ENCODE data around the gene FMN1.

Gene FMN1

GRCh38 chr15:33157371-33158037 is 37.0 kb downstream of the FMN1 start:
- TF ChIP-seq RAD21 (IDR thresholded peaks at IDR 0.05; ENCODE audit: low read depth) (no peak), FOXM1 (IDR thresholded peaks at IDR 0.05; ENCODE audit: borderline replicate concordance, low read depth) (no peak), NFIC (IDR thresholded peaks at IDR 0.05) (no peak), ZBTB7A (IDR thresholded peaks at IDR 0.05; ENCODE audit: low read depth) (no peak)
- TF ChIP-seq, protein P1, sequence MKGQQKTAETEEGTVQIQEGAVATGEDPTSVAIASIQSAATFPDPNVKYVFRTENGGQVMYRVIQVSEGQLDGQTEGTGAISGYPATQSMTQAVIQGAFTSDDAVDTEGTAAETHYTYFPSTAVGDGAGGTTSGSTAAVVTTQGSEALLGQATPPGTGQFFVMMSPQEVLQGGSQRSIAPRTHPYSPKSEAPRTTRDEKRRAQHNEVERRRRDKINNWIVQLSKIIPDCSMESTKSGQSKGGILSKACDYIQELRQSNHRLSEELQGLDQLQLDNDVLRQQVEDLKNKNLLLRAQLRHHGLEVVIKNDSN (IDR thresholded peaks at IDR 0.05): no peak

- TF ChIP-seq ZBTB7A (IDR thresholded peaks at IDR 0.05; ENCODE audit: low read depth) (no peak), CEBPB (IDR thresholded peaks at IDR 0.05) (no peak), EGR1 (IDR thresholded peaks at IDR 0.05) (no peak), CREB1 (IDR thresholded peaks at IDR 0.05; ENCODE audit: low read depth) (no peak), TEAD4 (IDR thresholded peaks at IDR 0.05) (no peak), TAF1 (IDR thresholded peaks at IDR 0.05; ENCODE audit: low read depth) (no peak), REST (IDR thresholded peaks at IDR 0.05; ENCODE audit: low read depth) (no peak), RAD21 (IDR thresholded peaks at IDR 0.05; ENCODE audit: low read depth) (no peak), EP300 (IDR thresholded peaks at IDR 0.05; ENCODE audit: borderline replicate concordance) (no peak), FOXM1 (IDR thresholded peaks at IDR 0.05; ENCODE audit: borderline replicate concordance, low read depth) (no peak), TCF12 (IDR thresholded peaks at IDR 0.05; ENCODE audit: low read depth) (no peak), NFIC (IDR thresholded peaks at IDR 0.05) (no peak), YY1 (IDR thresholded peaks at IDR 0.05; ENCODE audit: low read depth) (no peak)
- TF ChIP-seq, protein P2, sequence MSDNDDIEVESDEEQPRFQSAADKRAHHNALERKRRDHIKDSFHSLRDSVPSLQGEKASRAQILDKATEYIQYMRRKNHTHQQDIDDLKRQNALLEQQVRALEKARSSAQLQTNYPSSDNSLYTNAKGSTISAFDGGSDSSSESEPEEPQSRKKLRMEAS (IDR thresholded peaks at IDR 0.05): no peak
- TF ChIP-seq, protein P1 (IDR thresholded peaks at IDR 0.05): no peak
These were observed 38.7 kb downstream of the FMN1 start for GRCh38 chr15:33155691-33156420.

DNA sequence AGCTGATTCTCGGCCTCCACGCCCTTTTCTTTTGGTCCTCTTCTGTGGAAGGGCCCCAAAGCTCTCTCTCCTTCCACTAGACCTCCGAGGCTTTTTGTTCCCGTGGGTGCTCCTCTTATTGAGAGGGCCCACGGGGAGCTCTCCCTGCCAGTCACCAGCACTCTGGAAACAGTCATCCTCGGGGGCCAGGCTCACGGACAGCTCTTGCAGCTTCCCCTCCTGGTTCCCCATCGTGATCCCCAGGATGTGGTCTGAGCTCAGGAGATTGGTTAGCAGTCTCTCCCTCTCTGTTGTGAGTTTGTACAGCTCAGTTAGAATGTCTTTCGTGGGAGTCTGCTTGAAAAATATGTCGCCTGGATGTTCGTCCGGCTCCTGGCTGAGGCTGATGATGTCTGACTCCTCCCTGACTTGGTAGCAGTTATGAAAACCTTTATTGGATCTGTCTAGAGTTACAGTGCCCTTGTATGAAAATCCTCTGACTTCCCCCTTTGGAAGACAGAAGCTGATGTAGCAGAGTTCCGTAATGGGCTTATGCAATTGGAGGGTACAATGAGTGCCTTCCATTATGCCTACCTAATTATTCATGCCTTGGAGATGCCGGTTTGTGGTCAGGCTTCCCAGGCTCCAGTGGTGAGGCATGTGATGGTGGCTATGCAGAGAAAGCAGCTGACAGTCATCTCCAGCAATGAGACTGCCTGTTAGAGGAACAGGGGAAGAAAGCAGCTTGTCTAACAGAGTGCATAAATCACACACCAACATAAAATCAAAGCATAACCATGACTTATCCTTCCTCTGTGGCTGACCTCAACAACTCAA is 40.0 kb downstream of the FMN1 start:
- no peak for TF ChIP-seq CEBPB (IDR thresholded peaks at IDR 0.05)
- no peak for TF ChIP-seq RAD21 (IDR thresholded peaks at IDR 0.05; ENCODE audit: low read depth)
- TF ChIP-seq REST (IDR thresholded peaks at IDR 0.05; ENCODE audit: low read depth): no peak
- TF ChIP-seq, protein P2 (IDR thresholded peaks at IDR 0.05): no peak
- TF ChIP-seq YY1 (IDR thresholded peaks at IDR 0.05; ENCODE audit: low read depth): no peak
- no peak for TF ChIP-seq TEAD4 (IDR thresholded peaks at IDR 0.05)
- no peak for TF ChIP-seq NFIC (IDR thresholded peaks at IDR 0.05)
- no peak for TF ChIP-seq TAF1 (IDR thresholded peaks at IDR 0.05; ENCODE audit: low read depth)

- TF ChIP-seq YY1 (IDR thresholded peaks at IDR 0.05; ENCODE audit: low read depth) (no peak), NFIC (IDR thresholded peaks at IDR 0.05) (no peak), EGR1 (IDR thresholded peaks at IDR 0.05) (no peak), REST (IDR thresholded peaks at IDR 0.05; ENCODE audit: low read depth) (no peak), CREB1 (IDR thresholded peaks at IDR 0.05; ENCODE audit: low read depth) (no peak), ZBTB7A (IDR thresholded peaks at IDR 0.05; ENCODE audit: low read depth) (no peak)
These were observed 41.0 kb downstream of the FMN1 start for GRCh38 chr15:33153548-33153947.

Data from Ishikawa (cell line).